ENCODE results near the gene CELA1. TPM values are rescaled to one million over a fixed set of nuclear protein-coding genes. Genes with fewer than 3 reads are reported as not detected.

The CELA1 gene
- total and polyA plus RNA-seq, 10 of the 15 experiments (the other 5 are each of a cell fraction or from before 2014, with no cell fraction given) = not detected

DNA sequence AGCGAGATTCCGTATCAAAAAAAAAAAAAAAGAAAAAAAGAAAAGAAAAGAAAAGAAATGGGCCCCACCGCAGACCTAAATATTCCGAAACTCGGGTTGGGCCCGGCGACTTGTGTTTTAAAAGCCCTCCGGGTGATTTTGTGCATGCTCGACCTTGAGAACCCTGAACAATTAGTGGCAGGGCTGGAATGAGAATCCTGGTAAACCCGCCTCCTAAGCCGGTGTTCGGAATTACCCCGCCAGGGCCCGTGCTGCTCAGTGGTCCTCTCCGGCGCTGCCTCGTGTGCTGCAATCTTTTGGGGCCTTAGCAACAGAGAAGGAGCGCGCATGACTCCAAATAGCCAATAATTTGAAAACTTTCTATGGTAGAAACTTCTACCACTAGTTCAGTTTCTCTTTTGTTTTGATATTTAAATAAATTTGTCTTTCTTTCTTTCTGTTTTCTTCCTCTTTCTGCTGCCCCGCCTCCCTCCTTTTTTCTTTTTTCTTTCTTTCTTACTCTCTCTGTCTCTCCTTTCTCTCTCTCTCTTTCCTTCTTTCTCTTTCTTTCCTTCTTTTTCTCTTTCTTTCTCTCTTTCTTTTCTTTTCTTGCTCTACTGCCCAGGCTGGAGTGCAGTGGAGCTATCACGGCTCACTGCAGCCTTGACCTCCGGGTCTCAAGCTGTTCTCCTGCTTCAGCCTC, 46.2 kb upstream of the CELA1 start:
- peak overlapping the region; percentile 83; the same call in 1 of the 2 replicates for H3K9ac ChIP-seq (ENCODE audit: control insufficient read depth, insufficient read depth, low read length)
- no peaks in the 10 kb centered on the region for H4K20me1 ChIP-seq (ENCODE audit: control insufficient read depth, insufficient read depth)
- peaks cover 49% of the 10 kb centered on the region for H3K4me1 ChIP-seq (ENCODE audit: control insufficient read depth, insufficient read depth, low read length)
- no peaks in the 10 kb centered on the region for H3K9me3 ChIP-seq (replicated peaks; ENCODE audit: control insufficient read depth, insufficient read depth, low read length)
- intact Hi-C loops (cut with micrococcal nuclease; ENCODE audit: unreplicated experiment) = no loop called here
- ChIA-PET RAD21 (ENCODE audit: unreplicated experiment) (interaction anchor here (4.0 kb wide), 1 partner anchor 23 kb away, joined by 19 read pairs; no protein-coding TSS in a partner anchor), POLR2A (interaction anchor here (0.7 to 5.4 kb wide), 4 partner anchors 9 to 24 kb away, joined by 3 to 28 read pairs (median 5); no protein-coding TSS in a partner anchor), SMC1A (ENCODE audit: uncharacterized antibody, unreplicated experiment) (interaction anchor here (0.7 to 1.7 kb wide), 5 partner anchors 10 to 1757 kb away, joined by 3 to 4 read pairs (median 3); no protein-coding TSS in a partner anchor), CTCF (interaction anchor here (0.6 to 1.7 kb wide), 5 partner anchors 24 to 75 kb away, joined by 3 to 7 read pairs (median 3); no protein-coding TSS in a partner anchor)
- H3K79me2 ChIP-seq (ENCODE audit: control insufficient read depth, insufficient read depth, low read length) = peaks cover 29% of the 10 kb centered on the region
- 0% methylated on average over 20 of the region's 22 CpGs for WGBS (ENCODE audit: insufficient coverage, insufficient replicate concordance, low lambda C conversion rate, missing lambda C conversion rate)
- H3K36me3 ChIP-seq (ENCODE audit: control insufficient read depth in 2 of 2, insufficient read depth in 2 of 2, low read length in 1 of 2) = no peaks in the 10 kb centered on the region
- in situ Hi-C loops (cut with MboI) = no loop called here
- H2AFZ ChIP-seq (ENCODE audit: control insufficient read depth, low read depth, low read length) = no peak overlapping the region; the same call in 1 of the 2 replicates
- no peaks in the 10 kb centered on the region for H3K27me3 ChIP-seq (replicated peaks in 1 of 2; ENCODE audit: control insufficient read depth in 2 of 2, insufficient read depth in 2 of 2, low read length in 1 of 2)
- no peak for DNase-seq (ENCODE audit: low read depth, low spot score)
- H3K27ac ChIP-seq (ENCODE audit: control insufficient read depth, insufficient read depth) = peak overlapping the region; percentile 88
- BruUV-seq (replicated peaks) = TSS peak; percentile 79
- peak; percentile 67 for ATAC-seq
- H3K4me2 ChIP-seq (ENCODE audit: control insufficient read depth, insufficient read depth) = peak overlapping the region; percentile 91
- H3K4me3 ChIP-seq = peak overlapping the region; percentile 96
- FAIRE-seq = no peak
- TF ChIP-seq POU2F2 (IDR thresholded peaks at IDR 0.05; ENCODE audit: borderline replicate concordance, low read depth, low read length) (peak; percentile 42; the same call in 1 of the 3 replicates), IKZF2 (IDR thresholded peaks at IDR 0.05) (peak in 1 of 2 experiments; percentile 4; a peak in 1 of 4 replicates), TCF7 (IDR thresholded peaks at IDR 0.05; ENCODE audit: borderline replicate concordance) (no peak), REST (IDR thresholded peaks at IDR 0.05; ENCODE audit: low read depth, low read length) (no peak), FOXM1 (IDR thresholded peaks at IDR 0.05; ENCODE audit: low read depth, low read length) (0 out of 2 replicates have a peak, but pooled peaks have one; percentile 6), ATF7 (IDR thresholded peaks at IDR 0.05; ENCODE audit: low read depth) (peak; percentile 1; the same call in 1 of the 2 replicates), BCL11A (IDR thresholded peaks at IDR 0.05; ENCODE audit: low read depth, low read length) (no peak), BRCA1 (IDR thresholded peaks at IDR 0.05; ENCODE audit: low read depth, low read length) (no peak), JUNB (IDR thresholded peaks at IDR 0.05) (0 out of 2 replicates have a peak, but pooled peaks have one; percentile 15), RELA (IDR thresholded peaks at IDR 0.05; ENCODE audit: borderline replicate concordance, partially characterized antibody) (no peak), SMC3 (IDR thresholded peaks at IDR 0.05; ENCODE audit: borderline replicate concordance, low read length) (no peak), ZBTB40 (IDR thresholded peaks at IDR 0.05; ENCODE audit: borderline replicate concordance) (peak; percentile 25; the same call in 1 of the 2 replicates)
